ENCODE measurements around the gene PSMD8. TPM values are rescaled to one million over a fixed set of nuclear protein-coding genes. Genes with fewer than 3 reads are reported as not detected.

The PSMD8 gene
- total RNA-seq: 217 and 265 TPM in 2 replicates

GRCh38 chr19:38374332-38375097, at the start of gene PSMD8:
PSMD8 (plus strand) TSS chr19:38374571; CDS start chr19:38374602, 31 bp downstream.

GRCh38 chr19:38387550-38388348, 13.4 kb downstream of the PSMD8 start, which contains the start of gene GGN:
GGN (minus strand) TSS chr19:38388034; CDS start chr19:38387261, 773 bp downstream.

GRCh38 chr19:38388349-38389100, 14.2 kb downstream of the PSMD8 start, which contains the start of gene SPRED3:
SPRED3 (plus strand) TSS chr19:38388697; CDS start chr19:38390303, 1,606 bp downstream.

GRCh38 chr19:38402967-38403674, 28.8 kb downstream of the PSMD8 start, which contains the start of gene FAM98C:
FAM98C (plus strand) TSS chr19:38403093; CDS start chr19:38403154, 61 bp downstream.

GRCh38 chr19:38425810-38426466, 51.6 kb downstream of the PSMD8 start, which contains the start of gene RASGRP4:
RASGRP4 (minus strand) TSS chr19:38426219; CDS start chr19:38426091, 128 bp downstream.

GRCh38 chr19:38433268-38433733, 58.9 kb downstream of the PSMD8 start, which contains the start of gene RYR1:
RYR1 (plus strand) TSS chr19:38433691; CDS start chr19:38433830, 139 bp downstream.

Other genes with a start within 250 kb of the PSMD8 start
- 1.4 and 2.1 TPM in 2 replicates for gene DPF1, start 150.3 kb upstream of the PSMD8 start, total RNA-seq
- gene PPP1R14A, start 118.2 kb upstream of the PSMD8 start, total RNA-seq: 0.29 TPM in 1 of 2 replicates, not detected in the other
- gene SPINT2, start 110.0 kb upstream of the PSMD8 start, total RNA-seq: 3.1 and 3.5 TPM in 2 replicates
- gene C19orf33, start 70.3 kb upstream of the PSMD8 start, total RNA-seq: 9.8 and 14.8 TPM in 2 replicates
- gene YIF1B, start 58.6 kb upstream of the PSMD8 start, total RNA-seq: 49.5 and 58.4 TPM in 2 replicates
- 3.9 and 8.2 TPM in 2 replicates for gene KCNK6, start 54.7 kb upstream of the PSMD8 start, total RNA-seq
- gene CATSPERG, start 38.7 kb upstream of the PSMD8 start, total RNA-seq: 0.79 and 1.1 TPM in 2 replicates
- gene GGN, start 13.5 kb downstream of the PSMD8 start, total RNA-seq: 0.57 and 0.80 TPM in 2 replicates
- gene SPRED3, start 14.1 kb downstream of the PSMD8 start, total RNA-seq: 7.8 and 11.0 TPM in 2 replicates
- 9.0 and 10.1 TPM in 2 replicates for gene FAM98C, start 28.5 kb downstream of the PSMD8 start, total RNA-seq
- not detected in 2 replicates for gene RASGRP4, start 51.6 kb downstream of the PSMD8 start, total RNA-seq
- under 0.01 TPM in 1 of 2 replicates, not detected in the other for gene RYR1, start 59.1 kb downstream of the PSMD8 start, total RNA-seq
- 0.53 TPM in 1 of 2 replicates, not detected in the other for gene MAP4K1, start 243.4 kb downstream of the PSMD8 start, total RNA-seq
- 380 and 418 TPM in 2 replicates for gene EIF3K, start 244.6 kb downstream of the PSMD8 start, total RNA-seq